Epithelial cell of esophagus (primary cell): Measurements from ENCODE around the gene NELL1.
"Not testable (repeated sequence)": the region's sequence is repeated elsewhere in the genome, so short reads cannot be mapped to it uniquely, and the experiment has no call there.

Experiments used
- DNase-seq: peaks from one replicate; pipeline ENCODE4 v3.0.0; 2010; ENCODE audit warnings: low read depth
- H3K4me3 ChIP-seq: 2 replicates; pipeline ENCODE4 v1.5.1; 2011; ENCODE audit warnings: mild to moderate bottlenecking, low read length, control low read depth
- TF ChIP-seq, protein P1 (sequence below): IDR thresholded peaks from 2 replicates; pipeline ENCODE4 v1.5.1; 2011; ENCODE audit warnings: low read depth, mild to moderate bottlenecking, low read length, control low read depth, inconsistent platforms; ENCODE audit not compliant: insufficient read depth; ENCODE audit errors: missing control alignments

NELL1 gene

DNA sequence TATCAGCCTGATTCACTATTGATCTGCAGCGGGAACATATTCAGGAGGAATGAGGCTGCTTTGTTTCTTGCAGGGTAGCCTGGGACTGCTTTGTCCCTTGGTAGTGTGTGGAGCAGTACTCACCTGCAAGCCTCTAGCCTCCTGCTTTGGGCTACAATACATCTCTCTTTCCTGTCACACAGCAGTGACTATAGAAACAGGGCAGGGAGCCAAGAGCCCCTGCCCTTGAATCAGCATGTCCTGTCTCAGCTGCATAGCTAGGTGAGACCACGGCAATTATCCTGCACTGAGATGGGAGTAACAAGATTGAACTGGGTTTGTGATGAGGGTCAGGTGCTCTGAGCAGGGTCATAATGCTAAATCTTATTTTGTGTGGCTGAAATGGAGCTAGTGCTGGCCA lies 191.9 kb downstream of the NELL1 start:
- DNase-seq, result no peak
- TF ChIP-seq, protein P1, sequence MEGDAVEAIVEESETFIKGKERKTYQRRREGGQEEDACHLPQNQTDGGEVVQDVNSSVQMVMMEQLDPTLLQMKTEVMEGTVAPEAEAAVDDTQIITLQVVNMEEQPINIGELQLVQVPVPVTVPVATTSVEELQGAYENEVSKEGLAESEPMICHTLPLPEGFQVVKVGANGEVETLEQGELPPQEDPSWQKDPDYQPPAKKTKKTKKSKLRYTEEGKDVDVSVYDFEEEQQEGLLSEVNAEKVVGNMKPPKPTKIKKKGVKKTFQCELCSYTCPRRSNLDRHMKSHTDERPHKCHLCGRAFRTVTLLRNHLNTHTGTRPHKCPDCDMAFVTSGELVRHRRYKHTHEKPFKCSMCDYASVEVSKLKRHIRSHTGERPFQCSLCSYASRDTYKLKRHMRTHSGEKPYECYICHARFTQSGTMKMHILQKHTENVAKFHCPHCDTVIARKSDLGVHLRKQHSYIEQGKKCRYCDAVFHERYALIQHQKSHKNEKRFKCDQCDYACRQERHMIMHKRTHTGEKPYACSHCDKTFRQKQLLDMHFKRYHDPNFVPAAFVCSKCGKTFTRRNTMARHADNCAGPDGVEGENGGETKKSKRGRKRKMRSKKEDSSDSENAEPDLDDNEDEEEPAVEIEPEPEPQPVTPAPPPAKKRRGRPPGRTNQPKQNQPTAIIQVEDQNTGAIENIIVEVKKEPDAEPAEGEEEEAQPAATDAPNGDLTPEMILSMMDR, result no peak
- no peak overlapping the region for H3K4me3 ChIP-seq

GRCh38 chr11:20862263-20862662 lies 192.9 kb downstream of the NELL1 start:
- not testable (repeated sequence) for DNase-seq

GRCh38 chr11:20864628-20865027 lies 195.2 kb downstream of the NELL1 start:
- DNase-seq, result no peak
- H3K4me3 ChIP-seq, result no peak overlapping the region
- TF ChIP-seq, protein P1, result no peak

More at GRCh38 chr11:20862263-20862662, 192.9 kb downstream of the NELL1 start:
- not testable (repeated sequence) for H3K4me3 ChIP-seq

DNA sequence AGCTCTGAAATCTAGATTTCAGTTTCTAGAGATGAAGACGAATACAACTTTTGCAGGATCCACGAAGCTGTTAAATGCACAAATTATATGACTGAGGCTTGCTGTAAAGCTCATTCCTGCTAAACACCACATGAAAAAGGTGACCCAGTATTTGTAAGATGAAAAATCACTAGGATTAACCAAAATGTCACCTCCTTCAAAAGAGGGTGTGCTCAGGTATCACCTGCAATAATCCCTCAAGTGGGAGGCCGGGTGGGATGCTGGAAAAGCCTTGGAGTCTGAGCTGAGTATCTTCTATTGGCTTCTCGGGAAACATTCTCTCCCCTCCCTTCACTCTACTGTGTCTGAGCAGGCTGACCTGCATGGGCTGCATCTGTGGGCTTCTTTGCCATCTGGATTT lies 195.8 kb downstream of the NELL1 start:
- no peak for DNase-seq
- H3K4me3 ChIP-seq, result no peak overlapping the region
- TF ChIP-seq, protein P1, result no peak

GRCh38 chr11:20869123-20869522 lies 199.7 kb downstream of the NELL1 start:
- DNase-seq, result no peak
- H3K4me3 ChIP-seq, result no peak overlapping the region
- TF ChIP-seq, protein P1, result no peak

DNA sequence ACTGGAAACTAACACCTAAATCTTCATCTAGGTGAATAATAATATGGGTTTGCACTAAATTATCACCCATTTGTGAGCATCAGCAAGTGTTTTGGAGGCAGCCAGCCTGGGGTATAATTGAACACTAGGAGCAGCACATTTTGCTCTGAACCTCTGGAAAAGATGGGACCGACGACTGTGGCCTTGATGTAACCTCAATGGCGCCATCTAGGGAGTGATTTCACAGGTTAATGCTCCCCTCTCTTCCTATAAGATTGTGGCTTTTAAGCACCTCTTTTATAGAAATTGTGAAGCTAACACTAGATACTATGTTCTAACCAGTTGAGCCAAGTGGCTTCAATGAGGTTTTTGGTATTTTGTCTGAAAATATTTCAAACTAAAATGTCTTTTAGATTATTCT lies 203.7 kb downstream of the NELL1 start:
- DNase-seq, result peak; percentile 10
- TF ChIP-seq, protein P1, result no peak
- no peak overlapping the region for H3K4me3 ChIP-seq

DNA sequence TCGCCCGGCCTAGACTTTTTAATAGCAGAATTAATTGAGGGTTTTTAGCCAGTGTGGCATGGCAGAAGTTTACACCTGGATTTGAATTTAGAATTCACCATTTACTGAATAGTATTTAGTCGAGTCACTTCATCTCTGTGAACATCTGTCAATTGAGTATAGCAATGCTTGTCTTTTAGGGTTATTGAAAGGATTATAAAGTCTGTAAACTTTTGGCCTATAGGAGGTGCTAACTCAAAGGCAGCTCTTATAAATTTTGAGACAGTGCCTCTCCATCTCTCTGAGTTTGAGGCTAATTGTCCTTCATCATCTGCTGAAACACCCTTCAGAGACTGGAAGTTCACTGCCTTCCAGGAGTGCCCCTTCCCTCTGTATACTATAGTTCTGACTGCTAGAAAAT lies 205.0 kb downstream of the NELL1 start:
- no peak overlapping the region for H3K4me3 ChIP-seq
- TF ChIP-seq, protein P1, result no peak
- no peak for DNase-seq
